ENCODE measurements around the gene VSTM2L.

Gene VSTM2L

DNA sequence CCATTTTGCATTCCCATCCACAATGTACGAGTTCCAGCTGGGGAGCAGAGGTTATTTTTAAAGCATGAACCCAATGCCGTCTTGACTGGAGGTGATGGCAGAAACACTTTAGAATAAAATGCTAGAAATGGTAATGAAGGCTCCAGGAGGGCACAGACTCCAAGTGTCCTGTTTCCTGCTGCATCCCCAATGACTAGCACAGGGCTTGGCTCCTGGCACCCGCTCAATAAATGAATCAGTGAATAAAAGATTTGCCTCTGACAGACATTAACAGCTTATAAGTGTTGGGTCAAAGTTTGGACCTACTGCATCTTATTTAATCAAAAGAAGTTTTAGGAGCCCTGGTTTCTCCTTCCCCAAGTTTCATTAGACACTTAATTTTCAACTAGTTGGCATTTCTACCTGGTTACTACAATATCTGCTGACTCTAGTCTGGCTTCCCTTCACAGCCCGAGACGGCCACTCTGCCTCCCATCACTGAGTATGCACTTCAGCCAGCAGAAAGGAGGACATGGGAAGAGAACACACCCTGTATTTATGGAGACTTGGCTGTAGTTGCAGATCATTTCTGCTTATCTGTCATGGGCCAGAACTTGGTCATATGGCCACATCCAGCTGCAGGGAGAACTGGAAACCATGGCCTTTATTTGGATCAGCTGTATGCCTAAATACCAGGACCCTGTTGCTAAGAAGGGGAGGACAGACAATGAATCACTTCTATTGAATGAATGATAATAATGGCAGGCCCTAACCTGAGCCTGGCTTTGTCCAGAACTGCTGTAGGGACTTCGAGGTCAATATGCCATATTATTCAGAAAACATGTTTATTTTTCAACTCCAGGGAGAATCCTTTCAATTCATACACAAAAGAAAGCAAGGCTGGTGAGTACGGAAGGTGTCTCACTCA is 67.3 kb downstream of the VSTM2L start:
- no peak for DNase-seq (ENCODE audit: low read depth)

DNA sequence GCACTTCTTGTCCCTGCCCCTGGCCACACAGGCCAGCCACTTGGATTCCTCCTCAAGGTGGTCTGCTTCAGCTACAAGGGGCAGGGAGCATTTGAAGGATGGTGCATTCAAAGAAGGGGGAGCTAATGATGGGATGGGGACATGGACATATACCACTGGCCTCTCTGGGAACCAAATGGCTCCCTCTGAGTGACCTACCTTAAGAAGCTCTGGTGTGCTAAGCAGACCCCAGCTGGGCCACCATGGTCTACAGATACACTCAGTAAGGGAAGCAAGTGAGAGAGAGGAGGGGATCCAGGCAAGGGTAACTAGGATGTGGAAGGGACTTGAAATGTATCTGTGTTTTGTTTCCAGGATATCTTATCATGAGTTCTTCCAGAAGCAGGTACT is 67.9 kb downstream of the VSTM2L start:
- no peak for DNase-seq (ENCODE audit: low read depth)

DNA sequence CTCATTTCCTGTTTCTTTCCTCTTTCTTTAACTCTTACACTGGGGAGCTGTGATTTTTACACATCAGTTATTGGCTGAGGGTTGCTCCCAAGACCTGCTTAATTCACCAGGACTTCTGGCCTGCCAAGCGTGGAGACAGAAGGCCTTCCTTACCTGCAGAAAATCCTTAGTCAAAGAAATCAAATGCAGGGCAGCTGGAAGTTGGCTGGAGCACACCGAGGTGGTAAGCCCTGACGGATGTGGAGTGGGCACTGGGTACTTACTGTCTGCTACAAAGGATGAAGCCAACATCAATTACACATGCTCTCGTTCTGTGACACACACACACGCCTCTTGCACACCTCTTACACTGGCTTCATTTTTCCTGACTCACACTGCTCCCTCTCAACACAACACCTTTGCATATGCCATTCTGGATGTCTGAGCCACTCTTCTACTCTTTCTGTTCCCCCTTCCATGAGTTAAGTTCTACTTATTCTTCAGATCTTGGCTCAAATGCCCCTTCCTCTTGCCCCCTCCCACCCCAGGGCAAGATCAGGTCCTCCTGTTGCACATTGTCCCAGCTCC is 68.7 kb downstream of the VSTM2L start:
- DNase-seq (ENCODE audit: low read depth) = no peak

DNA sequence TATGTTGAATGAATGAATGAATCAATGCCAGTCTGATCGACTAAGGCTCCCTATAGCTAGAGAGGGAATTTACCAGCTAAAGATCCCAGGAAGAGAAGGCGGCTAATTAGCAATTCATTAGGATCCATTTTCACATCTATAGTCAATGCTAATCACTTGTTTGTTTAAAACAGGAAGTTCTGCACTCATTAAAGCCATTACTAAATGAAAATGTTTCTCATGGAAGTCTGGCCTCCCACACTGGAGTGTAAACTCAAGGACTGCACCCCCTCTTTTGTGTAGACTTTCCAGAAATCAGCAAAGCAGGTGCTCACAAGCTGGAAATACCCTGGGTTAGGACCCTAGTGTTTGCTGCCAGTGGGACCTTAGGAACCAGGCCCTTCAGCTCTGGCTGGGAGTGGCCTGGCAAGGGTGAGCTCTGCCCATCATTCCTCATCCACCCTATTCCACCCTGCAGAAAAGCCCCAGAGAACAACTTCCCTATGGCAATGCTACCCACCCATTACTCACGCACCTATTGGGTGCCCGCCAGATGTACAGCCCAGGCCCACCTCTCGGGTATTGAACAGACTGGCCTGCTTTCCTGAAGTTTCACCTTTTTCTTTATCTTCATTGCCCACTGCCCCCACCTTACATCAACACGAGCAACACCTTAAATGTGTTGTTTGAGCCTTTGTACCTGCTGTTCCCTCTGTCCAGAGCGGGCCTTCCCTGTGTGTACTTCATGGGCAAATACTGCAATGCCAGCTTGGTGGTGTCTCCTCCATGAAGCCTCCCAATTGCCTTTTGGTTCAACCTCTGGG is 69.5 kb downstream of the VSTM2L start:
- no peak for DNase-seq (ENCODE audit: low read depth)

DNA sequence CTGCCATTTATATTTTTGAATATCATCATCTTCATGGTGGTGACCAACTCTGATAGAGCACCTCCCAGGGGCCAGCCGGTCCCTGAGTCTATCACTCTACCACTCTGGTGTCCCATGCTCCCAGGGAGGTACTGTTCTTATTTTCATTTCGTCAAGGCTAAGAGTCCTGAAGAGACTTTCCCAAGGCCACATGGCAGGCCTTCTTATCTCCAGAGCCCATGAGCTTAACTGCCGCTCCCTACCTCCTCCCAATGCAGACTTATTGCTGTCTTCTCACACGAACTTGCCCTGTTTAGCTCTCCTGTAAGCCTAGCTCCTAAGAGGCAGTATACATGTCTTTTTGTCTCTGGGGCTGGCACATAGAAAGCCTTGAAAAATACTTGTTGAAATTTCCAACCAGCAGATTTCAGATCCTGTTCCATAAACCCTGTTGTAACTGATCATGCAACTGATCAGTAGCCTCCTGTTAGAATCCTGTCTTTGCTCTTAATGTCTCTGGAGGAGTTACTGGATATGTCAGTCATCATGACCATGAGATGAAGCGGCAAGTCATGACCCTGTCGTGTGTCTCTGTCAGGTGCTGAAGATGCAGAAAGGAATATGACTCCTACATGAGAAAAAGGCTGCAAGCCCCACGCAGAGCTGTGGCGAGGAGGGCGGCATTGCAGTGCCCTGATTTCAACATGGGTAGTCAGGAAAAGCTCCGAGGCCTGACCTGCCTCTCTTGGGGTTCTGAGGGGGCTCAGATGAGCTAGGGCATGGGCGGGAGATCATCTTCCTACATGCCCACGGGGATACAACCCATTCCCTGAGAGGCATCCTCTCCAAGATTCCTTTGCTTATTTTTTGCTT is 70.4 kb downstream of the VSTM2L start:
- no peak for DNase-seq (ENCODE audit: low read depth)

DNA sequence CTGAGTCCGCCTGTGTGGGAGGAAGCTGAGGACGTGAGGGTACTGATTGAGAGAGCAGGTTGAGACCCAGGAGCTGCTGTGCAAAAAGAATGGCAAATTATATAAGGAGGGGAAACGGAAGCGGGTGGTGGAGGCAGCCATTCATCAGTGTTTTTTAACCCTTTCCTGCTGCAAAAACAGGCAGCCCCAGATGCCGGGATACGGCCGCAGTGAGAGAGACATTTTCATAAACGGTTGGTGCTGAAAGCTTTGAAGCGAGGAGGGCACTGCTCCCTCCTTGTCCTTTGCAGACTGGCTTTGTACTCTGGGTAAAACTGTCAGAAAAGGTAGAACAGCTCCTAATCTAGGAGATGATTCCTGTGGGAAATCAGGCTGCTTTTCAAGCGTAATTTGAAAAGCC is 74.0 kb downstream of the VSTM2L start:
- no peak for DNase-seq (ENCODE audit: low read depth)

DNA sequence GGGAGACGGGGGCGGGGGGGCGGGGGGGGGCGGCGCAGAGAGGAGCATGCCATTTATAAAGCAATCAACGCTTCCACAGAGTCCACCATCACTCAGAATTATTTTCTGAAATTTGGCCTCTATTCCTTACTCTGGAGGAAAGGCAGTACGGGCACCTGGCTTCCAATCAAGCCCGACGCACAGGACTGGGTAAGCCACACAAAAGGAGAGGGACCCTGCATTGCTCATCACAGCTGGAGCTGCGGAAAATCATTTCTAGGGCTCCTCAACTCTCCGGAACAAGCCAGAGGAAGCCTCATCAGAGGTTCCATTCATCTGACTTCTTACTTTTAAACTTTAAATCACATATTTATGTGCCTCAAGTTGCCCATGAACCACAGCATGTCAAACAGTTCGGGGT is 74.4 kb downstream of the VSTM2L start:
- DNase-seq (ENCODE audit: low read depth) = no peak

DNA sequence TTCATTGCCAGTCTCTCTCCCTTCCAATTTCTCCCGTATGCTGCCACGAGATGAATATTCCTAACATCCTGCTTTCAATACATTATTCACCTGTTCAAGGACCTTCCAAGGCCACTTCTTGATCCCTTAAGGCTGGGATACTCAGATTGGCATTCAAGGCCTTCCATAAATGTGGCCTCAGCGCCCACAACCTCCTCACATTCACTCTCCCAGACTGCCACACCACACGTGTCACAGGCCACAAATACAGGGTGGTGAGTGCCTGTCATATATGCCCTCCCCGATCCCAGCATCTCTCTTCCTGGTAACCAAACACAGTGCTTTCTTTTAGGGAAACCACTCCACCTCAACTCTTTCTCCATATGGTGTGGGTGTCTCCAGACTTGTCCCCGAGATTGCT is 74.9 kb downstream of the VSTM2L start:
- DNase-seq (ENCODE audit: low read depth) = no peak

DNA sequence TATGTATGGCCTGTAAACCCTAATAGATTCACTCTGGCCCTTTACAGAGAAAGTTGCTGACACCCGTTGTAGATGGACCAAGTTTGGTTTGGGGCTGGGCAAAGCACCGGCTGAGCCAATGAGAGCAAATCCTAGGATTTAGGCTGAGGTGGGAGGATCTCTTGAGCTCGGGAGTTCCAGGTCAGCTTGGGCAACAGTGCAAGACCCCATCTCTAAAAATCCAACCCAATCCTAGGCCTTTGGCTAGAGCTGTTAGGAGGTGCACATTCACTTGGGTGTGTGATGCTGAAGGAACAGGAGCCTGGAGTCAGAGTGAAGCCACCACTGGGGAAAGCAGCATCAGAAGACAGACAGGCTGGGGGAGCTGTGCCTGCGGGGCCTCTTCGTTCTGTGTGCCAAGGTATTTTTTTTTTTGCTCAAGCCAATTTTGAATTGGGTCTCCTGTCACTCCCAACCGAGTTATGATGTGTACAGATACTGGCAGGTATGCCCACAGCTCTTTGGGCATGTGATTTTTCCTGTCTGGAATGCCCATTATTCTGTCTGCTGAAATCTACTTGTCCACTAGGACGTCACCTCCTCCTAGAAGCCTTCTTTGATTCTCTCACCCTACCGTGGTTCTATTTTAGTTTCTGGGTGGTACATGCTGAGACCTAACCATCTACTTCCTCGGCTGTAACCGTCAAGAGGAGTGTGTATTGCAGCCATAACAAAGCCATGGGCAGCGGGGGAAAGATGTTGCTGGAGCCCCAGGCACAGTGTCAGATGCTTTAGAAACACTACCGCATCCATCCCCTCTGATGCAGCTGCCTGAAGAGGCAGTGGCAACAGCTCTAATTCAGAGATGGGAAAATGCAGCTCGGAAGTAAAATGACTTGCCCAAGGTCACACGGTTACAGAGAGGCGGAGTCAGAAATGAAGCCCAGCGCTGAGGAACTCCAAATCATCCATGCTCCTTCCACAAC is 76.4 kb downstream of the VSTM2L start:
- DNase-seq (ENCODE audit: low read depth) = no peak

DNA sequence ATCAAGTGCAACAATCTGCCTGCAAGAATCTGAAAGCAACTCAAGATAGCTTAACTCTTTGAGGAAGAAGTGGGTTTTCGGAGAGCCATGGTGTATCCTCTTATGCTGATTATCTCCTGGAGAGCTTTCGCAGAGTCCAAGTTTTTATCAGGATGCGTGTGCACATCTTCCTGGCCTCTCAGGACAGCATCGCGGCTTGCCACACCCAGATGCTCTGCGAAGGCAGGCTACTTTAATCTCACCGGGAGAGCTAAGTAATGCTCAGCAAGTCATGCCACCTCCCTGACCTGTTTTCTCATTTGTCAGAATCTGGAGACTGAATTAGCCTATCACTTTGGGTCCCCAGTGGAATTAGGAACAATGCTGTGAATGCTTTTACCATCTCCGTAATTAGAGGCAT is 77.5 kb downstream of the VSTM2L start:
- no peak for DNase-seq (ENCODE audit: low read depth)

DNA sequence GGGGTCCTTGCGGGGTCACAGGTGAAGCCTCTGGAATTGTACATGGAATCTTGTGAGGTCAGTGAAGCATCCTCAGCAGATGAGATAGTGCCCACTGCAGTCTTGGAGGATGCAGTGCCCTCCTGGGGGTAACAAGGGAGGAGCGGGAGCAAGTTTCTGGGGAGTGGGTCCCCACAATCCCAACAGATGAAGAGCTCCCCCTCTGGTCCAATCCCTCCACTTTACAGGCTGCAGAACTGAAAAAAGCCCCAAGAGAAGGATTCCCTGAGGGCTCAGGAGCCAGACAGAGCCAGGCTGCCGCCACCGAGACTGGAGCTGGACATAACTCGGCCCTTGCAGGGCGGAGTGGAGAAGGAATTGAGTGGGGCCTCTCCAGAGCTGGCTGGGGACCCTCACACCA is 77.9 kb downstream of the VSTM2L start:
- DNase-seq (ENCODE audit: low read depth) = no peak

DNA sequence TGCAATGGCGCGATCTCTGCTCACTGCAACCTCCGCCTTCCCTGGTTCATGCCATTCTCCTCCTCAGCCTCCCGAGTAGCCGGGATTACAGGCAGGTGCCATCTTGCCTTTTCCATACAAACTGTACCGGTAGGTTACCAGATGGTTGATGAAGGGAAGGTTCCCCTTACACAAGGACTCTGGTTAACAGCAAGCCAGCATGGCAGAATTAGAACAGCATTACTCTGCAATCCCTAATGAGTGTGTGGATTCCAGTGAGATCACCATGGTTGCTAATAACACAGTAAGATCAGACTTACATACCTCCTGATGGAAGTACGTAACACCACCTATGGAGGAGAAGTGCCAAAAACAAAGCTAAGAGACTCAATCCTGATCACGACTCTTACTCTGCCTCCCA is 78.6 kb downstream of the VSTM2L start:
- DNase-seq (ENCODE audit: low read depth) = no peak

DNA sequence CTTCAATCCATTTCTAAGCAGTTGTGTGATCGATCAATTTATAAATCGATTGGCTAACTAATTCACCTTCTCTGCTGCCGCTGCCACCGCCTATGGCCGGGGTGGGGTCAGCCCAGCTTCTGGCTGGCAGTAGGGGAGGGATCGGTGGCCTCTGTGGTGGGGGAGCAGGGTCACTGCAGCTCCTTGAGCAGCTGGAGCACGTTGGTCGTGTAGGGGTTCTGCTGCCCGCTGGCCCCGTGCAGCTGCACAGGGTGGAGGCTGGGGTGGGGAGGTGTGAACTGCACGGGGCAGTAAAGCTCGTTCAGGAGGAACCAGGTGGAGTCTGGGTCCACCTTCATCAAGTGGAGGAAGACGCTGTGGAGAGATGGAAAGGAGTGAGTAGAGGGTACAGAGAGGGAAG is 80.4 kb downstream of the VSTM2L start:
- DNase-seq (ENCODE audit: low read depth) = no peak

DNA sequence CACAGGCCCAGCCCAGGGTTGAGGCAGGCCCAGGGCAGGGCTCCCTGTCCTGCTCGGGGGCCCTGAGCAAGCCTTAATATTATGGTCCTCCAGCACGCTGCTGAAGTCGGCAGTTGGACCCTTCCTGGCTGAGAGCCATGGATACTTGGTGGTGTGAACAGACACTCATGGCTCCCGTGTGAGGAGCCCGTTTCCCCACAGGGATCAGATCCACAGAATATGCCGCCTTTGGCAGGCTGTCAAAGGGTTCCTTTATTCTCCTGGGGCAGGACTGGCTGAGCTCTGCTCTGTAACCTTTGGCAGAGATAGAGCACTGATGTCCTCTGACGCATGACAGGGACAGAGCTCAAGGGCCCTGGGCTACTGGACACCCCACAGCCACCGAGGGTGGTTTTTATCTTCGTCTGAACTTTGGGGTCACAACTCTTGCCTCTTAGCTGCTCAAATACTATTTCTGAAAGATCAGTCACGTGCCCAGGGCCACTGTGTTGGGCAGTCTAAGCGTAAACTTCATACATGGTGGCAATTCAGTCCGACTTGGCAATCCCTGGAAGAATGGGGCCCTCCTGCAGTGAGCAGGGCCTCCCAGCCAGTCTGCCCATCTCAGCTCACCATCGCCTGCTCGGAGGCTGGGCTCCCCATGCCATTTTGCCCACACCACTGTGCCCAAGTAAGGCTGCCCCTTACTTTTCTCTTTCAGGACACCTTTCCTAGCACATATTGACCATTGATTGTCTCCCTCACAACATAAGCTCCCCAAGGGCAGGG is 81.3 kb downstream of the VSTM2L start:
- DNase-seq (ENCODE audit: low read depth) = no peak

DNA sequence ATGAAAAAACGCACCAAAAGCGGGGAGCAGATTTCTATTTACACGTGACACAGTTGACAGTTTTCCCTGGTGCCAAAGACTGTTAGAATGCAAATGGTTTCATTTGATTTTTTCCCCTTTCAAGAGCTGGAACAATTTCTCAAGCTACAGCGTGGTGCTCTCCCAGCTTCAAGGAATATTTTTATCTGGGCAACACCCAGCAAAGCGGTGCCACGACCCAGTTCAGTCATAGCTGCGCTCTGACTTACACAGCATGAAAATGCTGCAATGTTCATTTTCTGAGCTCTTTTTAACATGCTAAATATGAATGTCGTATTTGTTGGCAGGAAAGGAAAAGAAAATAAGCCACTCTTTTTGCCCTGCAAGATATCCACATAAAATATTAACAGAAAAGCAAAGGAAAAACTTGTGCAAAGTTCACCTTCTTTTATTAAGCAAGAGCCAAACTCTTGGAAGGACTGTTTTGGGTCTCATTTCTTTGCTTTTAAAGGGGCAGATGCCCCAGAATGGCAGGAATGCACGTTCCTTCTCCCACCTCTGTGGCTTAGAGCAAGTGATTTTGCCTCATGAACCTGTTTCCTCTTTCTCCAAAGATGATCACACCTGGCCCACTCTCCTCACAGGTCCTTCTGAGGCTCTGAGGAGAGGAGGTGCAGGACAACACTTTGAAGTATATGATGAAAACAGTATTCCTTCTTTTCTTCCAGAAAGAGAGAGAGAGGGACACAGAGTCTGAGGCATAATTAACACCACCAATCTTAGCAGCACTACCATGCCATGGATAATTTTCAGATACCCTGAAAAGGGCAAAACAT is 83.3 kb downstream of the VSTM2L start:
- no peak for DNase-seq (ENCODE audit: low read depth)

DNA sequence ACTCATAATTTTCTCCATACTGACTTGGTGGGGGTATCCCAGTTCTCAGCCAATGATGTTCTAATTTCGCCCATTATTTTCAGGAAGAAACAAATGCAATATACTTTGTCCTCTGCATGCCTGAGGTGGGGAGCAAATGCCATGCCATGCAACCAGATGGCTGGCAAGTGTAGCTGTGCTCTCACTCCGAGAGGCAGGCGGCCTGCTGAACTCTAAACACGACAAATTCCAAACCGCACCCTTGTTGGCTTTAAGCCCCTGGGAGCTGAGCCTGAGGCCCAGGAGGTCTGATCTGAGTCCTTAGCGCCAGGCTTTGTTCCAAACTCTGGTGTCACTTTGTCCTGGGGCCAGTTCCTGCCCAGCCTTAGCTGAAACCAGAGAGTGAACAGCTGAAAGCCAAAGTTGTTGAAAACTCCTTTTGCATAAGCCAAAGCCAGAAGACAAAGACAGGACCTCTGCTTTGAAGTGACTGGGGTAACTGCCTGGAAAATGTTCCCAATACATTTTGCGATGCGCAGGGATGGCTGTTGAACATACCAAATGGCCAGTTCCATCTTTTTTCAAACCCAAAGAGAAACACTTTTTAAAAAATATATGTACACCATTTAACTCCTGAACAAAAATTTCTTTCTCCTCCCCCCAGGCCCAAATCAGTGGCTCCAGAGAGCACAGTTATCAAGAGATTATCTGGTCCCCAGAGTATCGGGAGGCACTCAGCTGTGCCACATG is 84.1 kb downstream of the VSTM2L start:
- no peak for DNase-seq (ENCODE audit: low read depth)

DNA sequence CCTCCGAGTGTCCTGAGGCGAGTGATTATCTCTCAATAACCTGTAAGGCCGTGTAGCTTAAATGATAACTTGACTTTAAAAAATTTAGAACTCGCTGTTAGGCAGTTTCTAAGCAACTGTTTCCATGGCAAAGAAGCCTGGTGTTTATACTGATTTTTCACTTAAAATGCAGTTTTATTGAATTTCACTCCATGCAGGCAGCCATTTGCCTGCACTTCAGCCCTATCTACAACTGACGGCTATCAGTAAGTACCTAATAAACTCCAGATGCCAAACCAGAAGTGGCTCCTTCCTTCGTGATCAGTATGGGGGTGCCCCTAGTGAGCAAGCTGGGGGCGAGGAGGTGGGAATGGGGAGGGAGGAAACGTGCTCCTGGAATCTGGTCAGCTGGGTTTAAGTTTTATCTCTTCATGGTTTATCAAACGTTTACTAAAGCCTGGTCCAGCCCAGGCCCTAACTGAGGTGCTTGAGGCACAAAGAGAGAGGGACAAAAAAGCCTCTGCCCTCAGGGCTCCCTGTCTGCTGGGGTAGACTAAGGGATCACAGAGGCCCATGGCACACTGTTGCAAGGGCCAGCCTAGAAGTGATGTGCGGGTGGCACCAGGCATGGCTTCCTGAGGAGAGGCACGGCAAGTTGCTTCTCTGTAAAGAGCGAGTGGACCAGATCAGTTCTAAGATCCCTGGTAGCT is 84.8 kb downstream of the VSTM2L start:
- DNase-seq (ENCODE audit: low read depth) = no peak

Measured in activated T-cell treated with anti-CD3 and anti-CD28 coated beads for 1 hour (primary cell).